B cell (primary cell): ENCODE data around the gene SIGLEC5.

Experiments
- CTCF ChIP-seq: fragments of 200-600 bp; IDR thresholded peaks from one replicate; pipeline ENCODE4 v1.8.0; 2022; ENCODE audit warnings: antibody characterized with exemption, mild to moderate bottlenecking
- EZH2 ChIP-seq: IDR thresholded peaks from 2 replicates; pipeline ENCODE4 v1.6.1; 2012; ENCODE audit warnings: borderline replicate concordance, low read depth, mild to moderate bottlenecking, moderate library complexity, low read length; ENCODE audit not compliant: insufficient read depth, poor library complexity, severe bottlenecking

GRCh38 chr19:51664131-51664530, 33.9 kb upstream of the SIGLEC5 start:
- no peak for TF ChIP-seq CTCF
- no peak for TF ChIP-seq EZH2
